Effector memory CD4-positive, alpha-beta T cell (primary cell): ENCODE results near the gene FANCI.

Source experiments
- DNase-seq, 3 donors: peaks; one replicate each; pipeline ENCODE4 v3.0.0-alpha.2; 2020
- H3K27ac ChIP-seq: 2 replicates; pipeline ENCODE4 v1.7.0; 2013; ENCODE audit warnings: mild to moderate bottlenecking, low read length, moderate library complexity; ENCODE audit not compliant: insufficient read depth, poor library complexity, severe bottlenecking
- H3K27me3 ChIP-seq: replicated peaks from 2 replicates; pipeline ENCODE4 v1.7.0; 2013; ENCODE audit warnings: mild to moderate bottlenecking, low read length; ENCODE audit not compliant: insufficient read depth, control insufficient read depth, poor library complexity, severe bottlenecking
- H3K36me3 ChIP-seq: 2 replicates; pipeline ENCODE4 v1.7.0; 2013; ENCODE audit warnings: mild to moderate bottlenecking, low read length, moderate library complexity; ENCODE audit not compliant: control insufficient read depth, insufficient read depth
- H3K4me1 ChIP-seq: 2 replicates; pipeline ENCODE4 v1.7.0; 2013; ENCODE audit warnings: low read length, mild to moderate bottlenecking; ENCODE audit not compliant: control insufficient read depth, insufficient read depth, poor library complexity, severe bottlenecking
- H3K4me3 ChIP-seq: 2 replicates; pipeline ENCODE4 v1.7.0; 2013; ENCODE audit warnings: low read length, low read depth, mild to moderate bottlenecking; ENCODE audit not compliant: insufficient read depth, poor library complexity, severe bottlenecking
- H3K9me3 ChIP-seq: 2 replicates; pipeline ENCODE4 v1.7.0; 2013; ENCODE audit warnings: mild to moderate bottlenecking, low read length, moderate library complexity; ENCODE audit not compliant: control insufficient read depth

FANCI gene

GRCh38 chr15:89364741-89365450 is 121.1 kb downstream of the FANCI start:
- Histone ChIP-seq H3K4me3 (no peak overlapping the region), H3K27me3 (peaks cover 92% of the 10 kb centered on the region), H3K36me3 (no peaks in the 10 kb centered on the region), H3K4me1 (peaks cover 14% of the 10 kb centered on the region), H3K9me3 (no peaks in the 10 kb centered on the region), H3K27ac (no peak overlapping the region)
- DNase-seq: no peak

- Histone ChIP-seq H3K36me3 (no peaks in the 10 kb centered on the region), H3K4me1 (peaks cover 14% of the 10 kb centered on the region), H3K9me3 (no peaks in the 10 kb centered on the region), H3K27ac (no peak overlapping the region), H3K27me3 (peaks cover 89% of the 10 kb centered on the region), H3K4me3 (no peak overlapping the region)
- DNase-seq: no peak
Observed at GRCh38 chr15:89365462-89366065, 121.8 kb downstream of the FANCI start.
